IMR-90 (cell line): ENCODE measurements around the gene ERCC1. TPM values are rescaled to one million over a fixed set of nuclear protein-coding genes. Genes with fewer than 3 reads are reported as not detected.

Experiments
- ATAC-seq: fragments of 200-7000 bp; cut with Tn5 transposase; 2 replicates; pipeline ENCODE4 v1.9.1; 2020; ENCODE audit warnings: low read depth, mild to moderate bottlenecking, moderate library complexity
- BruUV-seq: library from RNA; stranded (reverse); fragments of 400-500 nt; replicated peaks from 2 replicates; lab custom pipeline; 2021; lab: Mats Ljungman, UMichigan
- CTCF ChIA-PET: fragments of 300-600 bp; formaldehyde crosslinking; extraction: SDS; loops from one replicate; lab custom pipeline; 2021; ENCODE audit warnings: antibody characterized with exemption; lab: Yijun Ruan, JAX
- POLR2A ChIA-PET: fragments of 300-600 bp; sonication (Branson Sonifier 250); formaldehyde crosslinking; loops from one replicate; lab custom pipeline; 2022; ENCODE audit warnings: antibody characterized with exemption; ENCODE audit not compliant: unreplicated experiment; lab: Charles Lee
- DNase-seq: peaks from one replicate; pipeline ENCODE4 v3.0.0; 2013
- H2AFZ ChIP-seq: replicated peaks from 2 replicates; pipeline ENCODE3; 2013; ENCODE audit warnings: low read length, mild to moderate bottlenecking; ENCODE audit not compliant: poor library complexity
- H2AK5ac ChIP-seq: 2 replicates; pipeline ENCODE4 v1.6.1; 2013; ENCODE audit warnings: low read depth, low read length, inconsistent platforms
- H2AK9ac ChIP-seq: replicated peaks from 2 replicates; pipeline ENCODE3; 2013; ENCODE audit warnings: mild to moderate bottlenecking, low read depth, low read length, moderate library complexity; ENCODE audit not compliant: poor library complexity
- H2BK120ac ChIP-seq: 2 replicates; pipeline ENCODE4 v1.6.1; 2013; ENCODE audit warnings: low read depth, low read length, inconsistent platforms
- H2BK15ac ChIP-seq: 3 replicates; pipeline ENCODE4 v1.6.1; 2013; ENCODE audit warnings: low read depth, low read length, inconsistent platforms
- H2BK20ac ChIP-seq: 2 replicates; pipeline ENCODE4 v1.6.1; 2013; ENCODE audit warnings: low read depth, mild to moderate bottlenecking, inconsistent platforms, low read length, moderate library complexity
- H2BK5ac ChIP-seq: 2 replicates; pipeline ENCODE4 v1.6.1; 2013; ENCODE audit warnings: mild to moderate bottlenecking, low read depth, low read length, inconsistent platforms; ENCODE audit not compliant: poor library complexity, severe bottlenecking
- H3K14ac ChIP-seq: replicated peaks from 2 replicates; pipeline ENCODE4 v1.6.1; 2013; ENCODE audit warnings: low read depth, low read length, inconsistent platforms
- H3K18ac ChIP-seq: 2 replicates; pipeline ENCODE4 v1.6.1; 2013; ENCODE audit warnings: low read depth, low read length, control low read depth
- H3K23ac ChIP-seq: 2 replicates; pipeline ENCODE4 v1.6.1; 2013; ENCODE audit warnings: low read depth, low read length, inconsistent platforms
- H3K27ac ChIP-seq: 2 replicates; pipeline ENCODE4 v1.5.1; 2013; ENCODE audit warnings: mild to moderate bottlenecking, control low read depth, low read length; ENCODE audit not compliant: insufficient read depth
- H3K27me3 ChIP-seq: 2 replicates; pipeline ENCODE4 v1.6.1; 2013; ENCODE audit warnings: low read length; ENCODE audit not compliant: control insufficient read depth, insufficient read depth
- H3K36me3 ChIP-seq: 2 replicates; pipeline ENCODE4 v1.6.1; 2013; ENCODE audit warnings: low read length, mixed read lengths; ENCODE audit not compliant: control insufficient read depth, insufficient read depth
- H3K4ac ChIP-seq: 2 replicates; pipeline ENCODE4 v1.6.1; 2013; ENCODE audit warnings: low read depth, low read length, inconsistent platforms
- H3K4me1 ChIP-seq: 2 replicates; pipeline ENCODE4 v1.6.1; 2013; ENCODE audit warnings: low read length, mixed read lengths; ENCODE audit not compliant: control insufficient read depth, insufficient read depth
- H3K4me2 ChIP-seq: 2 replicates; pipeline ENCODE4 v1.6.1; 2013; ENCODE audit warnings: low read depth, mild to moderate bottlenecking, control low read depth, low read length, moderate library complexity
- H3K4me3 ChIP-seq: 2 replicates; pipeline ENCODE4 v1.5.1; 2013; ENCODE audit warnings: low read depth, mild to moderate bottlenecking, control low read depth, low read length, moderate library complexity; ENCODE audit not compliant: insufficient read depth
- H3K56ac ChIP-seq: 2 replicates; pipeline ENCODE4 v1.6.1; 2013; ENCODE audit warnings: low read length, inconsistent platforms; ENCODE audit not compliant: insufficient read depth; ENCODE audit errors: extremely low read depth
- H3K79me1 ChIP-seq, 2 experiments: 2 replicates each; pipeline ENCODE4 v1.6.1; 2013; ENCODE audit warnings: low read length in 2 of 2, inconsistent platforms in 1 of 2, low read depth in 1 of 2
- H3K9ac ChIP-seq: 2 replicates; pipeline ENCODE4 v1.6.1; 2013; ENCODE audit warnings: low read depth, low read length, control low read depth
- H3K9me1 ChIP-seq: 2 replicates; pipeline ENCODE4 v1.6.1; 2013; ENCODE audit warnings: low read length, inconsistent platforms; ENCODE audit not compliant: insufficient read depth
- H3K9me3 ChIP-seq: 2 replicates; pipeline ENCODE4 v1.6.1; 2013; ENCODE audit warnings: low read length; ENCODE audit not compliant: control insufficient read depth, insufficient read depth
- H4K20me1 ChIP-seq: 2 replicates; pipeline ENCODE4 v1.6.1; 2013; ENCODE audit warnings: low read length, inconsistent platforms; ENCODE audit not compliant: insufficient read depth
- H4K5ac ChIP-seq: 2 replicates; pipeline ENCODE4 v1.6.1; 2013; ENCODE audit warnings: mild to moderate bottlenecking, low read depth, low read length, control low read depth
- H4K8ac ChIP-seq, 2 experiments: 2 replicates each; pipeline ENCODE4 v1.6.1; 2013; ENCODE audit warnings: low read depth in 2 of 2, low read length in 2 of 2, control low read depth in 1 of 2, inconsistent platforms in 1 of 2
- H4K91ac ChIP-seq: 2 replicates; pipeline ENCODE4 v1.6.1; 2013; ENCODE audit warnings: low read depth, low read length, inconsistent platforms; ENCODE audit not compliant: insufficient read depth
- BHLHE40 ChIP-seq: fragments of 150-350 bp; IDR thresholded peaks from 2 replicates; pipeline ENCODE4 v1.6.1; 2016; ENCODE audit warnings: mild to moderate bottlenecking, low read depth, low read length
- CHD1 ChIP-seq: IDR thresholded peaks from 2 replicates; pipeline ENCODE4 v1.6.1; 2012; ENCODE audit warnings: low read depth, low read length, improper control_type of control experiment
- MAZ ChIP-seq: IDR thresholded peaks from 2 replicates; pipeline ENCODE4 v1.6.1; 2012; ENCODE audit warnings: low read depth, mild to moderate bottlenecking, low read length, improper control_type of control experiment, moderate library complexity, borderline replicate concordance
- NFE2L2 ChIP-seq: fragments of 150-350 bp; IDR thresholded peaks from 2 replicates; pipeline ENCODE4 v1.6.1; 2016; ENCODE audit warnings: low read depth, mild to moderate bottlenecking, low read length
- POLR2A ChIP-seq: IDR thresholded peaks from 2 replicates; pipeline ENCODE4 v1.6.1; 2012; ENCODE audit warnings: mild to moderate bottlenecking, low read depth, low read length
- RAD21 ChIP-seq: IDR thresholded peaks from 2 replicates; pipeline ENCODE4 v1.6.1; 2012; ENCODE audit warnings: low read length, improper control_type of control experiment
- RCOR1 ChIP-seq: IDR thresholded peaks from 2 replicates; pipeline ENCODE4 v1.6.1; 2012; ENCODE audit warnings: mild to moderate bottlenecking, low read length, improper control_type of control experiment; ENCODE audit not compliant: insufficient replicate concordance
- RFX5 ChIP-seq: IDR thresholded peaks from 2 replicates; pipeline ENCODE4 v1.8.0; 2012; ENCODE audit warnings: low read depth, mild to moderate bottlenecking, low read length, moderate library complexity
- SMC3 ChIP-seq: fragments of 150-350 bp; IDR thresholded peaks from 2 replicates; pipeline ENCODE4 v1.6.1; 2016; ENCODE audit warnings: low read depth, mild to moderate bottlenecking, antibody characterized with exemption, low read length, moderate library complexity
- WGBS, 2 experiments: methylation state at CpG; one replicate each; pipeline versions ENCODE4 v1.1.5 to v1.1.7; 2013; ENCODE audit warnings: missing lambda C conversion rate in 2 of 2; ENCODE audit not compliant: insufficient read length in 1 of 2; ENCODE audit errors: extremely low coverage in 2 of 2; 5-methylcytosine and 5-hydroxymethylcytosine counted together
- dilution Hi-C: fragments of 300-500 bp; cut with HindIII; formaldehyde crosslinking; loops from one replicate; pipeline ENCODE4 v1.14.3; 2018; ENCODE audit warnings: low sequenced_read_pairs; ENCODE audit not compliant: unreplicated experiment
- in situ Hi-C: fragments of 300-500 bp; cut with MboI; formaldehyde crosslinking; loops from 3 replicates; pipeline ENCODE4 v1.14.3; 2019; ENCODE audit warnings: low sequenced_read_pairs, inconsistent platforms, mixed read lengths
- intact Hi-C: fragments of 100-400 bp; cut with micrococcal nuclease; formaldehyde crosslinking; loops from 2 replicates; pipeline ENCODE4 v1.10.0; 2022
- polyA plus RNA-seq, 3 experiments: library from polyadenylated mRNA; depleted of rRNA; stranded (reverse); fragments of >200 nt; gene quantifications; 2 replicates each; pipeline ENCODE4 v1.2.3, GENCODE V29; 2012; ENCODE audit warnings: low replicate concordance in 1 of 3
- total RNA-seq: library from RNA; depleted of rRNA; stranded (reverse); fragments of >200 nt; gene quantifications from 2 replicates; pipeline ENCODE4 v1.2.3, GENCODE V29; 2012
- TF ChIP-seq, protein P1 (sequence below): conservative IDR thresholded peaks from 2 replicates; pipeline ENCODE4 v1.5.1; 2012; ENCODE audit warnings: mild to moderate bottlenecking, low read depth, low read length, improper control_type of control experiment
- TF ChIP-seq, protein P2 (sequence below): fragments of 150-350 bp; IDR thresholded peaks from 2 replicates; pipeline ENCODE4 v1.6.1; 2017; ENCODE audit warnings: mild to moderate bottlenecking, antibody characterized with exemption, low read length, low read depth

The ERCC1 gene
- total and polyA plus RNA-seq, 2 of the 4 experiments (the other 2 are of a cell fraction) = 84.2 to 132 TPM

DNA sequence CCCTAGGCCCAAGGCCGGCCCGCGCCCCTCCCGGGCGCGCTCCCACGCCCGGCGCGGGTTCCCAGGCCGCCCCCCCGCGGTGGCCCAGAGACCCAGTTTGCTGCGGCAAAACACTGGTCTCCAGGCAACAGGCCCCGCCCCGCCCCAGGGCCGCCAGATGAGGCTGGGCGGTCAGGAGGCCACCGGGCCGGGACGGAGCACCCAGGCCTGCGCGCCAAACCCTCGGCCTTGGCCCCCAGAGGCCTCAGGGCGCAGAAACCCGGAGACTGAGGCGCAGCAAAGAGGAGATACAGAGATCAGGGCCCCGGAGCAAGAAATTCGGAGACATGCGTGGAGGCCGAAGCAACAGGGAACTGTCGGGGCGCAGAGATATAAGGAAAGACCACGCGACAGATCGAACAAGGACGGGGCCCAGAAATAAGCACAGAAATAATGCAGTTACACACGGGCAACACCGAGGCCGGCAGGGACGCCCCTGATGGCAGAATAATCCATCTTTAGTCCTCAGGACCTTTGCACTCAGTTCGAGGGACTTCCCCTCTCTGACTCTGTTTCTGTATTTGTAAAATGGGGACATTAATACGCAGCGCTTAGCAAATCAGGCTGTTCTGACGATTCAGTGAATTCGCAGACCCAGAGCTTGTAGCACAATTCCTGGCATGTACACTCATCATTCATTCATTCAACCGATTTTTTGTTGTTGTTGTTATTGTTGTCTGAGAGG is 20.8 kb upstream of the ERCC1 start:
- Histone ChIP-seq H4K20me1 (no peaks in the 10 kb centered on the region), H2AFZ (peak overlapping the region; percentile 87), H4K91ac (no peak overlapping the region), H3K4me2 (peak overlapping the region; percentile 56), H3K27ac (peak overlapping the region; percentile 12; the same call in 1 of the 2 replicates), H4K5ac (no peak overlapping the region; the same call in 1 of the 2 replicates), H3K18ac (no peak overlapping the region), H3K23ac (peak overlapping the region; percentile 63; the same call in 1 of the 2 replicates), H3K14ac (0 out of 2 replicates have a peak overlapping the region, but pooled peaks have one; percentile 19), H2BK120ac (no peak overlapping the region), H2BK5ac (no peak overlapping the region), H3K9ac (peak overlapping the region; percentile 36; the same call in 1 of the 2 replicates), H3K27me3 (no peaks in the 10 kb centered on the region), H3K79me1 (peaks cover 0 to 21% of the 10 kb centered on the region in 2 experiments; a peak in 2 of 4 replicates), H3K9me3 (no peaks in the 10 kb centered on the region), H3K56ac (no peak overlapping the region), H2BK15ac (no peak overlapping the region), H3K4me1 (peaks cover 19% of the 10 kb centered on the region), H3K9me1 (no peaks in the 10 kb centered on the region; the same call in 1 of the 2 replicates), H2AK5ac (no peak overlapping the region), H2AK9ac (no peak overlapping the region), H3K4ac (no peak overlapping the region), H3K36me3 (no peaks in the 10 kb centered on the region), H4K8ac (peak overlapping the region in 1 of 2 experiments; percentile 61; a peak in 2 of 4 replicates), H3K4me3 (no peak overlapping the region), H2BK20ac (no peak overlapping the region)
- no peak for TF ChIP-seq SMC3
- no peak for TF ChIP-seq RCOR1
- peak; percentile 79; the same call in 1 of the 2 replicates for TF ChIP-seq MAZ
- no peak for TF ChIP-seq NFE2L2
- TF ChIP-seq POLR2A = peak; percentile 66
- no peak for TF ChIP-seq BHLHE40
- TF ChIP-seq, protein P1, sequence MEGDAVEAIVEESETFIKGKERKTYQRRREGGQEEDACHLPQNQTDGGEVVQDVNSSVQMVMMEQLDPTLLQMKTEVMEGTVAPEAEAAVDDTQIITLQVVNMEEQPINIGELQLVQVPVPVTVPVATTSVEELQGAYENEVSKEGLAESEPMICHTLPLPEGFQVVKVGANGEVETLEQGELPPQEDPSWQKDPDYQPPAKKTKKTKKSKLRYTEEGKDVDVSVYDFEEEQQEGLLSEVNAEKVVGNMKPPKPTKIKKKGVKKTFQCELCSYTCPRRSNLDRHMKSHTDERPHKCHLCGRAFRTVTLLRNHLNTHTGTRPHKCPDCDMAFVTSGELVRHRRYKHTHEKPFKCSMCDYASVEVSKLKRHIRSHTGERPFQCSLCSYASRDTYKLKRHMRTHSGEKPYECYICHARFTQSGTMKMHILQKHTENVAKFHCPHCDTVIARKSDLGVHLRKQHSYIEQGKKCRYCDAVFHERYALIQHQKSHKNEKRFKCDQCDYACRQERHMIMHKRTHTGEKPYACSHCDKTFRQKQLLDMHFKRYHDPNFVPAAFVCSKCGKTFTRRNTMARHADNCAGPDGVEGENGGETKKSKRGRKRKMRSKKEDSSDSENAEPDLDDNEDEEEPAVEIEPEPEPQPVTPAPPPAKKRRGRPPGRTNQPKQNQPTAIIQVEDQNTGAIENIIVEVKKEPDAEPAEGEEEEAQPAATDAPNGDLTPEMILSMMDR = 0 out of 2 replicates have a peak, but pooled peaks have one; percentile 9
- TF ChIP-seq RAD21 = no peak
- TF ChIP-seq CHD1 = no peak
- TF ChIP-seq, protein P2, sequence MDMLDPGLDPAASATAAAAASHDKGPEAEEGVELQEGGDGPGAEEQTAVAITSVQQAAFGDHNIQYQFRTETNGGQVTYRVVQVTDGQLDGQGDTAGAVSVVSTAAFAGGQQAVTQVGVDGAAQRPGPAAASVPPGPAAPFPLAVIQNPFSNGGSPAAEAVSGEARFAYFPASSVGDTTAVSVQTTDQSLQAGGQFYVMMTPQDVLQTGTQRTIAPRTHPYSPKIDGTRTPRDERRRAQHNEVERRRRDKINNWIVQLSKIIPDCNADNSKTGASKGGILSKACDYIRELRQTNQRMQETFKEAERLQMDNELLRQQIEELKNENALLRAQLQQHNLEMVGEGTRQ = peak; percentile 25; the same call in 1 of the 2 replicates
- TF ChIP-seq RFX5 = no peak
- in situ Hi-C loops (loop anchor here (5.0 kb wide), 1 partner anchor 33 kb away; no protein-coding TSS in a partner anchor), dilution Hi-C loops (no loop called here), intact Hi-C loops (no loop called here)
- ChIA-PET POLR2A (no interaction called here), CTCF (interaction anchor here (0.6 to 1.7 kb wide), 2 partner anchors 34 to 338 kb away, joined by 4 to 5 read pairs; partner anchors contain the start of gene DMPK)
- BruUV-seq = no TSS peak
- DNase-seq (peak; percentile 70), ATAC-seq (peak; percentile 53)
- WGBS, 2 experiments = 14% methylated on average over 31 of the region's 47 CpGs; no CpG with 5 or more reads in 1 of the 2 experiments
